ENCODE measurements around the gene COL26A1. TPM values are rescaled to one million over a fixed set of nuclear protein-coding genes. Genes with fewer than 3 reads are reported as not detected.

COL26A1 gene
- under 1 TPM in 1 of 4 donors, not detected in 3; 0.06 TPM for total RNA-seq

DNA sequence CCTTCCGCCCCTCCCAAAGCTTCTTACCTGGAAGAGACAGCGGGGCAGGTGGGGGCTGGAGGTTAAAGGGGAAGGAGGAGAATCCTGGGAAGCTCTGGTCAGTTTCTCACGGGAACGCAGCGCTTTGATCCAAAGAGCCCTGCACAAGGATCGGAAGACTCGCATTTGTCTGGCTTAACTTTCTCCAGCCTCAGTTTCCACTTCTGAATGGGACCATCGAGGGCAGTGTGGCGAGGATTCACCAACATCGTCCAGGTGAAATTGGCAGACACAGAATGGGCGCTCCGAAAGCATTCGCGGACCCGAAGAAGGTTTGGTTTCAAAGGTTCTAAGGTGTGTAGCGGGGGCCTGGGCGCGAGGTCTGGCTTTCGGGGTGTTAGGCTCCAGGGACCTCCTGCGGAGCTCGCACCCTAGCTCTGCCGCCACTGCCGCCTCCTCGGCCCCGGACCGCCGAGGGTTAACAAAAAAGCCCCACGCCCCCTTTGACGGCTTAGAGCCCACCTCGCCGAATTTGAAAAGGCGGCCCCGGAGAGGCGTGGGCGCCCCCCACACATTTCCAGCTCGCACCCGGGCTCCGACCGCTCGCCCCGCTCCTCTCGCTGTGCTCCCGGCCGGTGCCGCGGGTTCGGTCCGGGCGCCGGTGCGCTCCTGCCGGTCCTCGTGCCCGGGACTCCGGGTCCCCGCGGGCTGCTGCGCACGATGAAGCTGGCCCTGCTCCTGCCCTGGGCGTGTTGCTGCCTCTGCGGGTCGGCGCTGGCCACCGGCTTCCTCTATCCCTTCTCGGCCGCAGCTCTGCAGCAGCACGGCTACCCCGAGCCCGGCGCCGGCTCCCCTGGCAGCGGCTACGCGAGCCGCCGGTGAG, at the start of gene COL26A1:
COL26A1 (plus strand) TSS at position 542 of the 862 bp plus-strand sequence; CDS start at position 700, 158 bp downstream.
- intact Hi-C loops (cut with DNase I; ENCODE audit: low total_unique reads), result no loop called here
- 41 to 43% methylated on average over 28 to 39 of the region's 76 CpGs for WGBS, 2 donors
- TF ChIP-seq, protein P1, sequence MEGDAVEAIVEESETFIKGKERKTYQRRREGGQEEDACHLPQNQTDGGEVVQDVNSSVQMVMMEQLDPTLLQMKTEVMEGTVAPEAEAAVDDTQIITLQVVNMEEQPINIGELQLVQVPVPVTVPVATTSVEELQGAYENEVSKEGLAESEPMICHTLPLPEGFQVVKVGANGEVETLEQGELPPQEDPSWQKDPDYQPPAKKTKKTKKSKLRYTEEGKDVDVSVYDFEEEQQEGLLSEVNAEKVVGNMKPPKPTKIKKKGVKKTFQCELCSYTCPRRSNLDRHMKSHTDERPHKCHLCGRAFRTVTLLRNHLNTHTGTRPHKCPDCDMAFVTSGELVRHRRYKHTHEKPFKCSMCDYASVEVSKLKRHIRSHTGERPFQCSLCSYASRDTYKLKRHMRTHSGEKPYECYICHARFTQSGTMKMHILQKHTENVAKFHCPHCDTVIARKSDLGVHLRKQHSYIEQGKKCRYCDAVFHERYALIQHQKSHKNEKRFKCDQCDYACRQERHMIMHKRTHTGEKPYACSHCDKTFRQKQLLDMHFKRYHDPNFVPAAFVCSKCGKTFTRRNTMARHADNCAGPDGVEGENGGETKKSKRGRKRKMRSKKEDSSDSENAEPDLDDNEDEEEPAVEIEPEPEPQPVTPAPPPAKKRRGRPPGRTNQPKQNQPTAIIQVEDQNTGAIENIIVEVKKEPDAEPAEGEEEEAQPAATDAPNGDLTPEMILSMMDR (IDR thresholded peaks at IDR 0.05), result no peak
- TF ChIP-seq POLR2A (IDR thresholded peaks at IDR 0.05), result no peak
- H3K4me3 ChIP-seq (ENCODE audit: low read depth, poor library complexity, severe bottlenecking), result peak within 1 kb of the TSS; percentile 15
- DNase-seq (ENCODE audit: low spot score in 2 of 2), result no peak

DNA sequence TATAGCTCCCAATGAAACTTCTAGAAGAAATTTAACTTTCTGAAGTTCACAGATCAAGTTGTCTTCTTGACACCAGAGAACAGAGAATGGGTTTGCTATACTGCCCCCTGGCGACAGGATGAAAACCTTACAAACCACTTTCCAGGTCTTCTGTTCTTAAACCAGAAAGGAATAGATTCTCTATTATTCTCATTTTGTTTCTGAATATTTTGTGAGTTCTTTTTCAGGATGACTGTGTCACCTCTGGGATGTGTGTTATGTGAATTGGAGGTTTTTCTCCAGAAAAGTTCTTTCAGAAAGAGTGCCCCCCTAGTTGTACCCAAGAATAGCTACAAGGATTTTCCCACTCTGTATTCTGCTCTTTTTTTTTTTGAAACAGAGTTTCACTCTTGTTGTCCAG, 47.3 kb upstream of the COL26A1 start:
- no peak for TF ChIP-seq POLR2A (IDR thresholded peaks at IDR 0.05)
- TF ChIP-seq, protein P1 (IDR thresholded peaks at IDR 0.05), result no peak
- intact Hi-C loops (cut with DNase I; ENCODE audit: low total_unique reads), result no loop called here
- 8 to 15% methylated on average over 1 of the region's 1 CpG for WGBS, 2 donors
- DNase-seq (ENCODE audit: low spot score in 2 of 2), result no peak
- no peak overlapping the region for H3K4me3 ChIP-seq (ENCODE audit: low read depth, poor library complexity, severe bottlenecking)

- TF ChIP-seq, protein P1 (IDR thresholded peaks at IDR 0.05), result no peak
- no peak for TF ChIP-seq POLR2A (IDR thresholded peaks at IDR 0.05)
- intact Hi-C loops (cut with DNase I; ENCODE audit: low total_unique reads), result no loop called here
- DNase-seq (ENCODE audit: low spot score in 2 of 2), result no peak
- WGBS, 2 donors, result 57 to 80% methylated on average over 5 of the region's 5 CpGs
- no peak overlapping the region for H3K4me3 ChIP-seq (ENCODE audit: low read depth, poor library complexity, severe bottlenecking)
Observed at GRCh38 chr7:101319401-101319800, 43.3 kb upstream of the COL26A1 start.

DNA sequence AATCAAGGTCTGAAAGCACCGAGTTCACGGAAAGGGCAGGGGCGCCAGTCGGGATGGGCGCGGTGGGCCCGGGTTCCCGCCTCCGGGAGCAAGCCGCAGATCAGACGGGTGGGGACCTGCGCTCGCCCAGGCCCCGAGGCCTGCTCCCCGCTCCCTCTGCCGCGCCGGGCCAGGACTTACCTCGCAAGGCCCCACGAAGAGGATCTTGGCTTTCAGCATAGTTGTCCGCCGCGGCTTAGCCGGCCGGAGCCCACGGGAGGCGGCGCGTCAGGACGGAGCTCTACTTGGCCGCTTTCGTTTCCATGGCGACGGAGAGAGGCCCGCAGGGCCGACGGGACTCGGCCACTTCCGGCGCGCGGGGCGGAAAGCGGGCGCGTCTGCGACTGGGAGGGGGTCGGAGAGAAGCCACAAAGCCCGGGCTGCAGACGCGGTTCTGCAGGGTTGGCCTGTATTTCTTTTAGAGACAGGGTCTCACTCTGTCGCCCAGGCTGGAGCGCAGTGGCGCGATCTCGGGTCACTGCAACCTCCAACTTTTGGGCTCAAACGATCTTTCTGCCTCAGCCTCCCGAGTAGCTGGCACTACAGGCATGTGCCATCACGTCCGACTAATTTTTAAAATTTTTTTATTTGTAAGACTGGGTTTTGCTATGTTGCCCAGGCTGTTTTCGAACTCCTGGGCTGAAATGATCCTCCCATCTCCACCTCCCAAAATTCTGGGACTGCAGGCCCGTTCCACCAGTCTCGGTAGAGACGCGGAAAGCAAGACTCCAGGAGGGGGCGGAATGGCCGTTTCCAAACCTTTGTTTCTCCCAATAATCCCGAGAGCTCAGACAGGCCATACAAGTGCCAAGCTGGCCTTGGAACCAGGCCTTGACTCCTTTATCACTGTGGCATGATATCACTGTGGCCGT, 40.9 kb upstream of the COL26A1 start, which contains the start of gene IFT22:
IFT22 (minus strand) TSS at position 322 of the 911 bp plus-strand sequence; CDS start at position 219, 103 bp downstream.
- WGBS, 2 donors, result 1 to 2% methylated on average over 37 to 38 of the region's 69 CpGs
- DNase-seq (ENCODE audit: low spot score in 2 of 2), result peak; percentile 83 to 96
- no peak for TF ChIP-seq POLR2A (IDR thresholded peaks at IDR 0.05)
- intact Hi-C loops (cut with DNase I; ENCODE audit: low total_unique reads), result no loop called here
- H3K4me3 ChIP-seq (ENCODE audit: low read depth, poor library complexity, severe bottlenecking), result peak within 1 kb of the TSS; percentile 73

DNA sequence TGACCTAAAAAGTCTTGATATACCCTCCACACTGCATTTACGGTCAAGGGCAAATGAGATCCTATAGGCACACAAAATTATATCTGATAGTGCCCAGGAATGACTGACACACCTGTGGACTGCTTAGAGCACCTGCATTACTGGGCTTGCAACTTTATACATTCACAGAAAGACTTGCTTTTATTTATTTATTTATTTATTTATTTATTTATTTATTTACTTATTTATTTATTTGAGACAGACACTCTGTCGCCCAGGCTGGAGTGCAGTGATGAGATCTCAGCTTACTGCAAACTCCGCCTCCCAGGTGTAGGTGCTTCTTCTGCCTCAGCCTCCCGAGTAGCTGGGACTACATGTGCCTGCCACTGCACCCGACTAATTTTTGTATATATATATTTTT, 34.5 kb upstream of the COL26A1 start:
- TF ChIP-seq, protein P1 (IDR thresholded peaks at IDR 0.05), result no peak
- TF ChIP-seq POLR2A (IDR thresholded peaks at IDR 0.05), result no peak
- intact Hi-C loops (cut with DNase I; ENCODE audit: low total_unique reads), result no loop called here
- no peak for DNase-seq (ENCODE audit: low spot score in 2 of 2)
- 90 to 91% methylated on average over 5 of the region's 5 CpGs for WGBS, 2 donors
- H3K4me3 ChIP-seq (ENCODE audit: low read depth, poor library complexity, severe bottlenecking), result no peak overlapping the region

Measured in lower leg skin (tissue), 4 donors.